H1 (cell line): ENCODE data around the gene RNASE7. TPM values are rescaled to one million over a fixed set of nuclear protein-coding genes. Genes with fewer than 3 reads are reported as not detected.

ENCODE experiments used
- CTCF ChIA-PET: fragments of 300-600 bp; sonication (Branson Sonifier 250); formaldehyde crosslinking; loops from one replicate; lab custom pipeline; 2021; ENCODE audit not compliant: partially characterized antibody; lab: Charles Lee
- POLR2A ChIA-PET: fragments of 300-600 bp; sonication (Branson Sonifier 250); formaldehyde crosslinking; loops from one replicate; lab custom pipeline; 2021; ENCODE audit warnings: inconsistent platforms; ENCODE audit not compliant: partially characterized antibody; lab: Charles Lee
- DNase-seq, 2 experiments: peaks; one replicate each; pipeline versions ENCODE4 v3.0.0 to v3.0.0-alpha.2; 2010 to 2022; ENCODE audit warnings: low spot score in 2 of 2, low read depth in 1 of 2, mixed read lengths in 1 of 2
- FAIRE-seq: peaks from 2 replicates; lab custom pipeline; 2011; peaks lifted over from hg19 to GRCh38; lab: Jason Lieb, UNC
- H2AFZ ChIP-seq: 2 replicates; pipeline ENCODE4 v1.8.1; 2012; ENCODE audit warnings: low read length, inconsistent platforms
- H2AK5ac ChIP-seq: 2 replicates; pipeline ENCODE4 v1.6.1; 2013; ENCODE audit warnings: low read depth, low read length
- H2BK120ac ChIP-seq: replicated peaks from 2 replicates; pipeline ENCODE3; 2013; ENCODE audit warnings: low read depth, low read length, inconsistent platforms
- H2BK12ac ChIP-seq: 2 replicates; pipeline ENCODE4 v1.6.1; 2013; ENCODE audit warnings: low read depth, low read length
- H2BK15ac ChIP-seq: 2 replicates; pipeline ENCODE4 v1.6.1; 2013; ENCODE audit warnings: low read length
- H2BK20ac ChIP-seq: 2 replicates; pipeline ENCODE4 v1.6.1; 2013; ENCODE audit warnings: low read length
- H2BK5ac ChIP-seq: 2 replicates; pipeline ENCODE4 v1.6.1; 2013; ENCODE audit warnings: low read depth, low read length
- H3K14ac ChIP-seq: 2 replicates; pipeline ENCODE4 v1.6.1; 2013; ENCODE audit warnings: inconsistent platforms; ENCODE audit not compliant: insufficient read length
- H3K18ac ChIP-seq: 2 replicates; pipeline ENCODE4 v1.6.1; 2013; ENCODE audit warnings: low read length; ENCODE audit errors: extremely low read depth
- H3K23ac ChIP-seq: 2 replicates; pipeline ENCODE4 v1.6.1; 2013; ENCODE audit warnings: inconsistent platforms; ENCODE audit not compliant: insufficient read length
- H3K23me2 ChIP-seq: 2 replicates; pipeline ENCODE4 v1.6.1; 2013; ENCODE audit warnings: low read depth, low read length
- H3K27ac ChIP-seq: 2 replicates; pipeline ENCODE4 v1.6.1; 2011; ENCODE audit warnings: low read depth, low read length, inconsistent platforms
- H3K27me3 ChIP-seq, 4 experiments: replicated peaks in 1 of 4; 1 replicate in 1 of 4; 2 replicates in 3 of 4; pipeline versions ENCODE4 v1.6.1 to v1.8.1; 2011 to 2013; ENCODE audit warnings: low read length in 3 of 4, mild to moderate bottlenecking in 3 of 4, inconsistent platforms in 2 of 4, mixed read lengths in 2 of 4, moderate library complexity in 1 of 4; ENCODE audit not compliant: control insufficient read depth in 3 of 4, insufficient read depth in 3 of 4; ENCODE audit errors: extremely low read depth in 1 of 4
- H3K36me3 ChIP-seq, 4 experiments: 2 replicates each; pipeline versions ENCODE4 v1.6.1 to v1.8.1; 2011 to 2013; ENCODE audit warnings: mild to moderate bottlenecking in 4 of 4, low read length in 3 of 4, moderate library complexity in 2 of 4, control low read depth in 1 of 4, inconsistent platforms in 1 of 4; ENCODE audit not compliant: insufficient read depth in 4 of 4, control insufficient read depth in 2 of 4
- H3K4ac ChIP-seq: replicated peaks from 2 replicates; pipeline ENCODE3; 2013; ENCODE audit warnings: low read length, low read depth, mixed read lengths, inconsistent platforms; ENCODE audit not compliant: insufficient read length
- H3K4me1 ChIP-seq, 4 experiments: replicated peaks in 1 of 4; 1 replicate in 1 of 4; 2 replicates in 3 of 4; pipeline versions ENCODE4 v1.6.1 to v1.8.1; 2011 to 2013; ENCODE audit warnings: low read length in 3 of 4, inconsistent platforms in 2 of 4, mixed read lengths in 1 of 4; ENCODE audit not compliant: insufficient read depth in 4 of 4, control insufficient read depth in 3 of 4
- H3K4me2 ChIP-seq, 2 experiments: 2 replicates each; pipeline versions ENCODE4 v1.6.1 to v1.8.1; 2011 to 2013; ENCODE audit warnings: low read depth in 2 of 2, low read length in 2 of 2, control low read depth in 1 of 2, inconsistent platforms in 1 of 2, mild to moderate bottlenecking in 1 of 2; ENCODE audit not compliant: insufficient read depth in 1 of 2
- H3K4me3 ChIP-seq, 4 experiments: fragments of 200-600, 300-600 bp in 1 of 4; sonication (generic), shearing (Covaris generic), sonication (Bioruptor Twin) in 1 of 4; 2 replicates each; pipeline versions ENCODE4 v1.5.1 to v1.8.1; 2011 to 2016; ENCODE audit warnings: low read length in 4 of 4, low read depth in 3 of 4, control low read depth in 2 of 4, inconsistent platforms in 2 of 4, mild to moderate bottlenecking in 2 of 4, mixed read lengths in 1 of 4, moderate library complexity in 1 of 4; ENCODE audit not compliant: insufficient read depth in 2 of 4; ENCODE audit errors: extremely low read depth in 1 of 4
- H3K56ac ChIP-seq: replicated peaks from 2 replicates; pipeline ENCODE3; 2013; ENCODE audit warnings: low read depth, mild to moderate bottlenecking, mixed read lengths, low read length, inconsistent platforms; ENCODE audit not compliant: insufficient read length
- H3K79me1 ChIP-seq: 2 replicates; pipeline ENCODE4 v1.6.1; 2013; ENCODE audit warnings: low read depth, low read length, control low read depth
- H3K79me2 ChIP-seq, 2 experiments: 2 replicates each; pipeline versions ENCODE4 v1.6.1 to v1.8.1; 2012 to 2013; ENCODE audit warnings: low read length in 2 of 2, mild to moderate bottlenecking in 2 of 2, inconsistent platforms in 1 of 2; ENCODE audit not compliant: insufficient read depth in 2 of 2, control insufficient read depth in 1 of 2
- H3K9ac ChIP-seq, 4 experiments: replicated peaks in 1 of 4; 1 replicate in 1 of 4; 2 replicates in 3 of 4; pipeline versions ENCODE4 v1.6.1 to v1.8.1; 2011 to 2013; ENCODE audit warnings: low read depth in 3 of 4, low read length in 3 of 4, control low read depth in 2 of 4, mild to moderate bottlenecking in 2 of 4, moderate library complexity in 2 of 4, inconsistent platforms in 1 of 4; ENCODE audit errors: extremely low read depth in 1 of 4
- H3K9me3 ChIP-seq, 2 experiments: 2 replicates each; pipeline versions ENCODE4 v1.6.1 to v1.8.1; 2012 to 2013; ENCODE audit warnings: mild to moderate bottlenecking in 2 of 2, moderate library complexity in 2 of 2, control low read depth in 1 of 2, inconsistent platforms in 1 of 2, low read depth in 1 of 2, low read length in 1 of 2, mixed read lengths in 1 of 2; ENCODE audit not compliant: insufficient read depth in 2 of 2
- H4K20me1 ChIP-seq, 2 experiments: replicated peaks in 1 of 2; 2 replicates each; pipeline versions ENCODE3 to v1.8.1; 2011 to 2013; ENCODE audit warnings: inconsistent platforms in 2 of 2, low read length in 2 of 2, mild to moderate bottlenecking in 1 of 2; ENCODE audit not compliant: insufficient read depth in 2 of 2, control insufficient read depth in 1 of 2
- H4K5ac ChIP-seq: 2 replicates; pipeline ENCODE4 v1.6.1; 2013; ENCODE audit warnings: low read length, low read depth, mixed read lengths, inconsistent platforms; ENCODE audit not compliant: insufficient read length
- H4K8ac ChIP-seq: 2 replicates; pipeline ENCODE4 v1.8.0; 2013; ENCODE audit warnings: mild to moderate bottlenecking, moderate library complexity, low read length, inconsistent platforms; ENCODE audit not compliant: insufficient read depth; ENCODE audit errors: extremely low read depth
- H4K91ac ChIP-seq: replicated peaks from 2 replicates; pipeline ENCODE3; 2013; ENCODE audit warnings: low read length, mixed read lengths, inconsistent platforms; ENCODE audit not compliant: insufficient read length
- BRCA1 ChIP-seq: IDR thresholded peaks from 2 replicates; pipeline ENCODE4 v1.6.1; 2012; ENCODE audit warnings: low read depth, low read length, improper control_type of control experiment
- NANOG ChIP-seq: IDR thresholded peaks from 2 replicates; pipeline ENCODE4 v1.6.1; 2011; ENCODE audit warnings: low read length, low read depth, mild to moderate bottlenecking, inconsistent platforms; ENCODE audit not compliant: insufficient read depth, poor library complexity, severe bottlenecking
- POLR2A ChIP-seq, 2 experiments: IDR thresholded peaks; 1 replicate in 1 of 2; 2 replicates in 1 of 2; pipeline ENCODE4 v1.6.1; 2011; ENCODE audit warnings: low read depth in 2 of 2, low read length in 2 of 2, mild to moderate bottlenecking in 2 of 2; ENCODE audit errors: control extremely low read depth in 1 of 2
- POU5F1 ChIP-seq: IDR thresholded peaks from 2 replicates; pipeline ENCODE4 v1.6.1; 2011; ENCODE audit warnings: low read depth, mild to moderate bottlenecking, low read length, moderate library complexity
- RBBP5 ChIP-seq: IDR thresholded peaks from 2 replicates; pipeline ENCODE4 v1.7.1; 2012; ENCODE audit warnings: low read depth, mild to moderate bottlenecking, inconsistent platforms, low read length, moderate library complexity, borderline replicate concordance
- SAP30 ChIP-seq: fragments of 300-600 bp; sonication (generic); IDR thresholded peaks from 2 replicates; pipeline ENCODE4 v1.7.1; 2012; ENCODE audit warnings: low read length, moderate library complexity, mild to moderate bottlenecking, inconsistent platforms; ENCODE audit not compliant: insufficient read depth, insufficient replicate concordance
- SP2 ChIP-seq: IDR thresholded peaks from 2 replicates; pipeline ENCODE4 v1.6.1; 2012; ENCODE audit warnings: mild to moderate bottlenecking, low read length, inconsistent platforms
- SP4 ChIP-seq: IDR thresholded peaks from 2 replicates; pipeline ENCODE4 v1.6.1; 2012; ENCODE audit warnings: low read length, inconsistent platforms
- TAF1 ChIP-seq: IDR thresholded peaks from 2 replicates; pipeline ENCODE4 v1.6.1; 2011; ENCODE audit warnings: mild to moderate bottlenecking, low read depth, low read length
- ZNF274 ChIP-seq: IDR thresholded peaks from 2 replicates; pipeline ENCODE4 v1.7.0; 2012; ENCODE audit warnings: low read length, borderline replicate concordance; ENCODE audit errors: extremely low read depth
- WGBS, 2 experiments: shearing (Covaris generic) in 1 of 2; methylation state at CpG; one replicate each; pipeline versions ENCODE4 v1.1.6 to v1.1.7; 2013 to 2015; ENCODE audit warnings: low lambda C conversion rate in 2 of 2, mixed read lengths in 2 of 2, inconsistent platforms in 1 of 2, low coverage in 1 of 2, missing lambda C conversion rate in 1 of 2; ENCODE audit not compliant: insufficient replicate concordance in 2 of 2, insufficient coverage in 1 of 2, insufficient read length in 1 of 2; ENCODE audit errors: extremely low coverage in 1 of 2, missing lambda C conversion rate in 1 of 2; 5-methylcytosine and 5-hydroxymethylcytosine counted together
- polyA plus RNA-seq, 7 experiments: library from polyadenylated mRNA; depleted of rRNA in 3 of 7; stranded (reverse) in 5 of 7; unstranded in 2 of 7; fragments of >200 nt in 5 of 7; fragments of 200-250 nt in 2 of 7; gene quantifications; 1 replicate in 5 of 7; 2 replicates in 1 of 7; 4 replicates in 1 of 7; pipeline versions ENCODE4 v1.2.1 to v1.2.3, GENCODE V29; 2011 to 2013; ENCODE audit warnings: missing spikeins in 2 of 7, mixed read lengths in 2 of 7
- total RNA-seq: library from RNA; stranded (reverse); fragmentation: NEBNext Ultra II Directional; extraction: Animal tissue kit (Norgen Biotek cat#: 25700); gene quantifications from 2 replicates; pipeline ENCODE4 v1.2.1, GENCODE V29; 2021
- TF ChIP-seq, protein P1 (sequence below), 3 experiments: IDR thresholded peaks; 1 replicate in 2 of 3; 2 replicates in 1 of 3; pipeline versions ENCODE4 v1.5.1 to v1.6.1; 2011; ENCODE audit warnings: low read length in 3 of 3, mild to moderate bottlenecking in 3 of 3, inconsistent platforms in 2 of 3, low read depth in 1 of 3, moderate library complexity in 1 of 3; ENCODE audit not compliant: insufficient read depth in 1 of 3; ENCODE audit errors: control extremely low read depth in 1 of 3

Gene RNASE7
- total and polyA plus RNA-seq, 2 of the 8 experiments (the other 6 are each of a cell fraction or from before 2014, with no cell fraction given), result not detected

- H3K27ac ChIP-seq, result no peak overlapping the region
- no peak overlapping the region for H2AK5ac ChIP-seq
- no peak overlapping the region for H2AFZ ChIP-seq
- H3K56ac ChIP-seq, result no peak overlapping the region
- H3K27me3 ChIP-seq, result peaks cover 0 to 3% (median 0%) of the 10 kb centered on the region in 4 experiments; a peak in 1 of 7 replicates
- CTCF ChIA-PET, result interaction anchor here (1.4 to 7.2 kb wide), 5 partner anchors 19 to 51 kb away, joined by 3 to 371 read pairs (median 6); partner anchors contain the start of gene NDRG2
- no peak overlapping the region for H2BK120ac ChIP-seq
- H4K20me1 ChIP-seq, result no peaks in the 10 kb centered on the region
- H3K18ac ChIP-seq, result no peak overlapping the region
- no peaks in the 10 kb centered on the region for H3K79me2 ChIP-seq
- no peaks in the 10 kb centered on the region for H3K9me3 ChIP-seq
- H3K9ac ChIP-seq, result no peak overlapping the region
- H4K91ac ChIP-seq, result no peak overlapping the region
- H3K4me3 ChIP-seq, result no peak overlapping the region
- peaks cover 8 to 11% (median 10%) of the 10 kb centered on the region in 4 experiments; a peak in 6 of 7 replicates for H3K4me1 ChIP-seq
- H2BK12ac ChIP-seq, result no peak overlapping the region
- H3K14ac ChIP-seq, result no peak overlapping the region
- POLR2A ChIA-PET, result interaction anchor here (0.6 kb wide), 1 partner anchor 14 kb away, joined by 3 read pairs; no protein-coding TSS in a partner anchor
- no peak overlapping the region for H2BK15ac ChIP-seq
- no peak for DNase-seq
- WGBS, 2 experiments, result 83% methylated on average over 8 of the region's 8 CpGs; no CpG with 5 or more reads in 1 of the 2 experiments
- FAIRE-seq, result no peak
- H4K5ac ChIP-seq, result no peak overlapping the region
- H3K36me3 ChIP-seq, result no peaks in the 10 kb centered on the region
- H3K79me1 ChIP-seq, result no peaks in the 10 kb centered on the region
- H3K23ac ChIP-seq, result no peak overlapping the region
- H3K4me2 ChIP-seq, result no peak overlapping the region
- no peak overlapping the region for H4K8ac ChIP-seq
- no peak overlapping the region for H2BK20ac ChIP-seq
- no peak overlapping the region for H3K4ac ChIP-seq
- no peak overlapping the region for H2BK5ac ChIP-seq
- H3K23me2 ChIP-seq, result 0 out of 2 replicates have a peak, but pooled peaks cover 2% of the 10 kb centered on the region
- TF ChIP-seq ZNF274 (no peak), TAF1 (no peak), BRCA1 (no peak), SP4 (no peak), NANOG (no peak), RBBP5 (no peak), POU5F1 (no peak), POLR2A (IDR thresholded peaks at IDR 0.05; ENCODE audit: control extremely low read depth in 1 of 2, low read depth in 2 of 2, low read length in 2 of 2) (no peak), SAP30 (no peak), SP2 (no peak)
- TF ChIP-seq, protein P1, sequence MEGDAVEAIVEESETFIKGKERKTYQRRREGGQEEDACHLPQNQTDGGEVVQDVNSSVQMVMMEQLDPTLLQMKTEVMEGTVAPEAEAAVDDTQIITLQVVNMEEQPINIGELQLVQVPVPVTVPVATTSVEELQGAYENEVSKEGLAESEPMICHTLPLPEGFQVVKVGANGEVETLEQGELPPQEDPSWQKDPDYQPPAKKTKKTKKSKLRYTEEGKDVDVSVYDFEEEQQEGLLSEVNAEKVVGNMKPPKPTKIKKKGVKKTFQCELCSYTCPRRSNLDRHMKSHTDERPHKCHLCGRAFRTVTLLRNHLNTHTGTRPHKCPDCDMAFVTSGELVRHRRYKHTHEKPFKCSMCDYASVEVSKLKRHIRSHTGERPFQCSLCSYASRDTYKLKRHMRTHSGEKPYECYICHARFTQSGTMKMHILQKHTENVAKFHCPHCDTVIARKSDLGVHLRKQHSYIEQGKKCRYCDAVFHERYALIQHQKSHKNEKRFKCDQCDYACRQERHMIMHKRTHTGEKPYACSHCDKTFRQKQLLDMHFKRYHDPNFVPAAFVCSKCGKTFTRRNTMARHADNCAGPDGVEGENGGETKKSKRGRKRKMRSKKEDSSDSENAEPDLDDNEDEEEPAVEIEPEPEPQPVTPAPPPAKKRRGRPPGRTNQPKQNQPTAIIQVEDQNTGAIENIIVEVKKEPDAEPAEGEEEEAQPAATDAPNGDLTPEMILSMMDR (IDR thresholded peaks at IDR 0.05; ENCODE audit: control extremely low read depth in 1 of 3, insufficient read depth in 1 of 3, low read depth in 1 of 3, low read length in 3 of 3), result no peak
Observed at GRCh38 chr14:21042918-21043317, 756 bp downstream of the RNASE7 start.
